GM21825 (cell line): Measurements from ENCODE around the gene HSPB2.

Experiments used
- ATAC-seq: cut with Tn5 transposase; IDR thresholded peaks from one replicate; pipeline ENCODE4 v1.9.1; 2021; ENCODE audit warnings: mild to moderate bottlenecking, moderate library complexity; ENCODE audit not compliant: unreplicated experiment

Gene HSPB2

GRCh38 chr11:111936040-111936540 lies 23.6 kb downstream of the HSPB2 start:
- ATAC-seq: no peak

GRCh38 chr11:111937461-111937769 lies 24.9 kb downstream of the HSPB2 start:
- no peak for ATAC-seq

GRCh38 chr11:111937844-111938243 lies 25.3 kb downstream of the HSPB2 start:
- ATAC-seq: no peak

DNA sequence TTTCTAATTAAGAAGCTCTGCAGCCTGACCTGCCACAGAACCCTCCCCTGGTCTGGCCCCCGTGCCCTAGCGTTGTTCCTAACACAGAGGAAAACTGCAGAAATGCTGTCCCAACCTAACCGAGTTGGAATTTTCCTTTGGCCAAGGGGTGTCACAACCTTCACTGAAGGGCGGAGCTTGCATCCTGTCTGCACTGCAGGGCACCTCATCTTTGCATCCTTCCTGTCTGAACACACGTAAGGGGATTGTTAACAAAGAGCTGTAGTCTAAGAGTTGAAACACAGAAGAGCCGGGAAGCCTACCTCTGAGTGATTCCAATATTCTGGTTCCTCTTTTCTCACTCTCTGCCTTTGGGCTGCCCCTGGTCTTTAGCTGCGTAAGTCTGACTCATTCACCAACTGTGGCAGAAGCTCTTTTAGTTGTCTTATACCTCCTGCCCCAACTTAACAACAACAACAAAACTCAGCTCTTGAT lies 26.2 kb downstream of the HSPB2 start:
- ATAC-seq: peak; percentile 89

GRCh38 chr11:111939836-111940604 lies 27.5 kb downstream of the HSPB2 start:
- no peak for ATAC-seq

DNA sequence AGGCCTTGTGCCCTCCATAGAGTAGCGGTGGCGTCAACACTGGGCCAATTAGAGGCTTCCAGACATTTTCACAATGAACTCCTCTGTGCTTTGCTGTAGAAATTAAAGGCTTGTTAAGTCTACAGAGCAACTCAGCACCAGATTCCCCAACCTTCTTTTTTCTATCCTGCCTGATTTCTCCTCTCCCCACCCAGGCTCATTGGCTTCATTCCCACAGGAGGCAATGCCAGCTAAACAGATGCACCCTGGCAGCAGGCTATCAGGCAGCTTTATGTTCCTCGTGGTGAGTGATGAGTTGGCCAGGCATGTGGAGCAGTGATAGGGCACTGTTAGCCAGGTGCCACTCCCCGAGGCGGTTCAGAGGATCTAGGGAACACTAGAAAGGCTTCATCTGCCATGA lies 29.4 kb downstream of the HSPB2 start:
- no peak for ATAC-seq

DNA sequence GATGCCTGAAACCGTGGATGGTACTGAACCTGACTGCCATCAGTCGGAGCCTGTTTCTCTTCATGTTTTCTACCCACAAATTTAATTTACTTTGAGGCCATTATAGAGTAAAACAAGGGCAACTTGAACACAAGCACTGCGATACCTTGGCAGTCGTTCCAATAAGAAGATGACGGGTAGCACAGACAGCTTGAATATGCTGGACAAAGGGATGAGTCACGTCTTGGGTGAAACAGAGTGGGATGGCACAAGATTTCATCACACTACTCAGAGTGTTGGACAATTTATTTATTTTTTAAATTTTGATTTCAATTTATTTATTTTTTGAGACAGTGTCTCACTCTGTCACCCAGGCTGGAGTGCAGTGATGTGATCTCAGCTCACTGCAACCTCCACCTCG lies 30.3 kb downstream of the HSPB2 start:
- no peak for ATAC-seq

DNA sequence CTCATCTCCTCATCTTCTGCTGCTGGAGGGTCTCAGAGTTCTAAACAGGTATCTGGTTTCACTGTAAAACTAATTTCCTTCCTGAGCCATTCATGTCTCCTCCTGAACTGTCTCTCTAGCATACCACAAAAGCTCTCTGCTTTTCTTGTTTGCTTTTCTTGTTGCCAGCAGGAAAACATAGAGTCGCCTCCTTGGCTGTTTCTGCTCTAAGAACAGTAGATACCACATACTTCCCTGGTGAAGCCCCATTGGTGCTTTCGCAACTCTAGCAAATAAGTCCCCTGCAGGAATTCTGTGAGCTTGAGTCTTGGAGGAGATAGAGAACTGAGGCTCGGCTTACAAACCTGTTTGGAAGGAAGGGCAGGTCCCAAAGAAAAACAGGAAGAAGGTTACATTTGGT lies 31.6 kb downstream of the HSPB2 start:
- ATAC-seq: no peak

DNA sequence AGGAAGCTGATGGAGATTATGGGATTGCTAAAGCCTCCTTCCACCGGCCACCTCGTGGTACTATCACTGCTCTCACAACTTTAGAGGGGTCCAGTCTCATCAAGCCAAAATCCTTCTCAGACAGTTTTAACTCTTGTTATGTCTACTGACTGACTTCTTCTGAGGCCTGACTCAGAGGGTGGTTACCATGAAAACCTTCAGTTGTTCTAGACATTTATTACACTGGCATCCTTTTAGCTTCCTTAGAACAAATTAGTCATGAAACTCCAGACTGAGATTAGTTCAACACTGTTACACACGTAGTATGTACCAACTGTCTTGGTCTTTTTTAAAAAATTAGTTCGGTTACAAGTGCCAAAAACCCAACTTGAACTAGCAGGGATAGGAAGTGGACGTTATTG lies 32.1 kb downstream of the HSPB2 start:
- no peak for ATAC-seq

DNA sequence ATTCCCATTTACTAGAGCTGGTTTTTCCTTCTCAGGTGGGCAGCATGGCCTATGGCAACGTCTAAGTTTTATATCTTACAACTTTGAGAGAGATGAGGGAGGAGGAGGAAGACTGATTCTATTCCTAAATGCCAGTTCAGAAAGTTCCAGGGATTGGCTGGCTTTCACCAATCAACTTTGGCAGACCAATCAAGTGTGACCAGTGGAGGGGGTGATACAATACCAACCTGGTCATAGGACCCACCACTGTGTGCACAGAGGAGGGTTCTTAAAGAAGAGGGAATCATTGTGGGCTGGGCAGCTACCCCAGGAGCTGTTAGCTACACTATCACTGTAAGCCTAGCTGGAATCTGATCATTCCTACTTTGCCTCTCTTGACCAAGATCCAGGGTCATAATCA lies 32.7 kb downstream of the HSPB2 start:
- ATAC-seq: no peak

DNA sequence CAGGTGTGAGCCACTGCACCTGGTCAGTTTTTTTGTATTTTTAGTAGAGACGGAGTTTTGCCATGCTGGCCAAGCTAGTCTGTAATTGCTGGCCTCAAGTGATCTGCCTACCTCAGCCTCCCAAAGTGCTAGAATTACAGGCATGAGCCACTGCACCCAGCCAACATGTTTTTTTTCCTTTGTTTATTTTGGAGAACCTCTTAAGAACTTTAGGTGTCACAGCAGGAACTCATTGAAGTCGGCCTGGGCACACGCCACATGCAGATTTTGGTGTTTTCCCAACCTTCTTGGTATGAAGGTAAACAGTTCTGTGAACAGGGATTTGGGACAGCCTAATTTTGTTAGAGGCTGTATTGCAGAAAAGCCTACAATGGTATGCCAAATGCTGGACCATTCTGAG lies 34.0 kb downstream of the HSPB2 start:
- ATAC-seq: no peak

- ATAC-seq: no peak
Measured at GRCh38 chr11:111947143-111947542, 34.6 kb downstream of the HSPB2 start.

DNA sequence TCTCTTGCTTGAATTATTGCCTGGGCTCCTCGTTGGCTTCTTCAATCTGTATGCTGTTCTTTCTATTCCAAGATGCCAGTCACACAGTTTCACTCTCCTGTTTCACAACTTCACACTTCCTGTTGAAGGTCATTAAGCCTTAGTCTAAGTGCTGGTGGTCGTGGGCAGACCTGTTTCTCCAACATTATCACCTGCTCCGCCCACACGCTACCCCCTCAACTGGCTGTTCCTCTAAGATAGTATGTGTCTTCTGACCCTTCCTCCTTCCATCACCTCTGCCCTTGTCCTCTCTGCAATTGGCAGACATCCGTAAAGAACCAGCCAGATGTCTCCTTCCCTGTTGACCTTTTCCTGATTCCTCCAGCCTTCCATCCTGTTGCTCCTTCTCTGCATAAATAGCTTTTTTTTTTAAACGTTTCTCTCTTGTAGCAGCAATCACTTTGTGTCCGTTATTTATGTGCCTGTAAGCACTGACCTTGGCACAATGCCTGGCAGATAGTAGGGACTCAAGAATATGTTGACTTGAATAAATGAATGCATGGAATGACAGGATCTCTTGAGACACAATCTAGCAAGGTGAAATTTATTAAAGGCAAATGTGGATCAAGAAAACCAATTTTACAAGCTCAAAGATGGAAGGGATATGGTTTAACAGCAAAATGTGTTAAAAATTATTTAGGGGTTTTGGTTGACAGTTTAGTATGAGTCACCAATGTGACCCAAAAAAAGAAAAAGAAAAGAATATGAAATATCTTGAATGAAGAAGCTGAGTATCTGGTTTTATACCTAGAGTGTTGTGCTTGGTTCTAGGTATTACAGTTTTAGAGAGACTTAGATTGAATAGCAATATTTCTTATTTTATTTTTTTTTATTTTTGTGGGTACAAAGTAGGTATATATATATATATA lies 37.2 kb downstream of the HSPB2 start:
- no peak for ATAC-seq

DNA sequence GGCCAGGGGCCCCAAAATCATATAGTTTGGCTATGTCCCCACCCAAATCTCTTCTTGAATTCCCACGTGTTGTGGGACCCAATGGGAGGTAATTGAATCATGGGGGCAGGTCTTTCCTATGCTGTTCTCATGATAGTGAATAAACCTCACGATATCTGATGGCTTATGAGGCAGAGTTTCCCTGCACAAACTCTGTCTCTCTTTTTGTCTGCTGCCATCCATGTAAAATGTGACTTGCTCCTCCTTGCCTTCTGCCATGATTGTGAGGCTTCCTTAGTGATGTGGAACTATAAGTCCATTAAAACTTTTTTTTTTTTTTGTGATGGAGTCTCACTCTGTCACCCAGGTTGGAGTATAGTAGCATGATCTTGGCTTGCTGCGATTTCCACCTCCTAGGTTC lies 39.0 kb downstream of the HSPB2 start:
- ATAC-seq: no peak

GRCh38 chr11:111954154-111954553 lies 41.6 kb downstream of the HSPB2 start:
- ATAC-seq: no peak

DNA sequence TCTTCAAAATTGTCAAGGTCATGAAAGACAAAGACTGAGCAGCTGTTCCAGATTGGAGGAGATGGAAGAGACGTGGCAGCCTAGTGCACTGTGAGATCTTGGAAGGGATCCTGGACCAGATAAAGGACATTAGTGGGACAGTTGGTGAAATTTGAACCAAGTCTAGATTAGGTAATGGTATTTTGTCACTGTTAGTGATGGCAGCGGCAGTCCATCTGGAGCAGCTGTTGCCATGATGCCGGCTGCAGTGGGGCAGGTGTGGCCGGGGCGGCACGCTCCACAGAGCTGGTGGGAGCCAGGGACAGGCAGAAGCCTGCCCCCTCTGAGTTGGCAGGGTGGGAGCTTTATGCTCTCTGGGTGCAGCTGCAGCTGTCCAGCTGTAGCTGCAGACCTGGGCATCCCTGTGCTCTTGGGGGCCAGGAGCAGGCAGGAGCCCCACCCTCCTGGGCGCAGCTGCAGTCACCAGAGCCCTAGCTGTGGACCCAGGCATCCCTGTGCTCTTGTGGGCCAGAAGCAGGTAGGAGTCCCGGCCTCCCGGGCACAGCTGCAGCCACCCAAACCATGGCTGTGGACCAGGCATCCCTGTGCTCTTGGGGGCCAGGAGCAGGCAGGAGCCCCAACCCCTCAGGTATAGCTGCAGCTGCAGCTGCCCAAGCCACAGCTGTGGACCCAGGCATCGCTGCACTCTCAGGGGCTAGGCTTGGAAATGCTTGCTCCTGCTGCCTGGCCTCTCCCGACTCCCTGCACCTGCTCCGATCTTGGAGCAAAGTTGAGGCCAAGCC lies 45.3 kb downstream of the HSPB2 start:
- no peak for ATAC-seq

DNA sequence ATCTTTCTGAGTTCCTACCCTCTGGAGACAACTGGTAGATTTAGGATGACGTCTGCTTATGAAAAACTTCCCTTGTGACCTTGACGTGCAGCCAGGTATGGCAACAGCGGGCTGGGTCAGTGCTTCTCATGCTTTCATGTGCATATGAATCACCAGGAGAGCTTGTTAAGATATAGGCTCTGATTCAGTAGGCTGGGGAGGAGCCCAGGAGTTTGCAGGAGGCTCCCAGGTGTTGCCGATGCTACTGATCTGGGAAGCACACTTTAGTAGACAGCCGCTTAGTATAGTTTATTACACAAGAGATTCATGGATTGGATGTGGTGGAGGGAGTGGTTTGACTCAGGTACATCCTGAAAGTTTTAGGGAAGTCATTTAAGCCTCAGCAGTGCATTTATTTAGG lies 48.4 kb downstream of the HSPB2 start:
- ATAC-seq: no peak

DNA sequence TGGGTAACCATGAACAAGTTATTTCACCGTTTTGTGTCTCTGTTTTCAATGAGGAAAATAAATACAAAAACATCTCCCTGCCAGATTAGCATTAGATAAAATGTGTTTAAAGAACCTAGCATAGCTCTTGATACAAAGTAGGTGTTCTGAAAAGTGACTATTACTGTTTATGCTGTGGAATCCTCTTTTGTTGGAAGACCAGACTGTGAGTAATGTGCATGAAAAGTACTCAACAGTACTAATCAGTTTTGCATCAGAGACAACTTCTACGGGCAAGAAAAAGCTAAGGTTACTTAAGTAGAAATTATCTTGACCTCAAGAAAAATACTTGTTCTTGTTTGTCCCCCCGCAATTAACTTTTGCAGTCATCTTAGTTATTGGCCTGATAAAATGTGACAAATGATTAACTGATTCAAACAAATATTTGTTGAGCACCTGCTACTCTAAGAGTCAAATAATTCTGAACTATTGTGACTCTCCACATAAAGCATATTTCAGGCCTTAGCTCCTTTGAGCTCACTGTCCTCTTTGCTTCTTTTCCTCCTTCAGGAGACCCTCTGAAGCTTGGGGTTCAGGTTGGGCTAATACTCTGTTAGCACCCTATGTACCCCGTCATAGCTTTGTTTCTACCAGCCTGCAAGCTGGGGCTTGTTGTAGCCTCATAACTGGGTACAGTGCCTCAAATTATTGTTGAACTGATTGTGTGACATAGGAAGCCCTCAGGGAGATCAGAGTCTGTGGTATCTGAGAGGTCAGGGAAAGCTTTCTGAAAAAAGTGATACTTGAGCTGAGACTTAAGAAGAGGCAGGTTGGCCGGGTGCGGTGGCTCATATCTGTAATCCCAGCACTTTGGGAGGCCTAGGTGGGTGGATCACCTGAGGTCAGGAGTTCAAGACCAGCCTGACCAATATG lies 49.1 kb downstream of the HSPB2 start:
- ATAC-seq: no peak
